ENCODE results near the gene REXO1. TPM values are rescaled to one million over a fixed set of nuclear protein-coding genes. Genes with fewer than 3 reads are reported as not detected.

Gene REXO1
- total RNA-seq, 1 experiment from 2014 or later, result 52.1 TPM

GRCh38 chr19:1837625-1838105, 10.6 kb downstream of the REXO1 start:
- no peak for TF ChIP-seq REST (IDR thresholded peaks at IDR 0.05; ENCODE audit: insufficient read depth in 1 of 2, low read depth in 2 of 2, low read length in 1 of 2)
- TF ChIP-seq CTCF (IDR thresholded peaks at IDR 0.05), result peak; percentile 95
- peak; percentile 55 for ATAC-seq
- no peak for DNase-seq (ENCODE audit: low read depth, low spot score)
- POLR2A ChIA-PET, result interaction anchor here (0.6 kb wide), 1 partner anchor 238 kb away, joined by 9 read pairs; no protein-coding TSS in a partner anchor
- intact Hi-C loops (cut with micrococcal nuclease; ENCODE audit: unreplicated experiment) (no loop called here), in situ Hi-C loops (cut with HindIII; ENCODE audit: low pct_unique_long_range_greater_than_20kb, low sequenced_read_pairs) (no loop called here)
- Histone ChIP-seq H3K36me3 (ENCODE audit: control insufficient read depth, insufficient read depth, low read length) (no peaks in the 10 kb centered on the region), H3K4me1 (ENCODE audit: control insufficient read depth, insufficient read depth, low read length) (peaks cover 29% of the 10 kb centered on the region), H3K27me3 (ENCODE audit: control insufficient read depth, insufficient read depth, low read length) (no peaks in the 10 kb centered on the region), H3K9me3 (ENCODE audit: control insufficient read depth, insufficient read depth, low read depth, low read length) (no peaks in the 10 kb centered on the region), H3K27ac (ENCODE audit: low read length) (0 out of 2 replicates have a peak overlapping the region, but pooled peaks have one; percentile 12), H3K4me3 (ENCODE audit: low read depth in 2 of 2, low read length in 2 of 2) (no peak overlapping the region; a peak in 1 of 4 replicates)
- CTCF ChIA-PET, result interaction anchor here (0.5 to 1.5 kb wide), 4 partner anchors 10 to 20 kb away, joined by 3 to 14 read pairs (median 4); no protein-coding TSS in a partner anchor
- no TSS peak for BruUV-seq (replicated peaks)

- ATAC-seq, result 0 out of 2 replicates have a peak, but pooled peaks have one; percentile 3
- POLR2A ChIA-PET, result interaction anchor here (0.6 kb wide), 1 partner anchor 237 kb away, joined by 9 read pairs; no protein-coding TSS in a partner anchor
- CTCF ChIA-PET, result interaction anchor here (0.5 to 1.5 kb wide), 3 partner anchors 9 to 19 kb away, joined by 3 to 4 read pairs (median 3); no protein-coding TSS in a partner anchor
Observed at GRCh38 chr19:1837222-1837565, 11.1 kb downstream of the REXO1 start.

More at GRCh38 chr19:1837222-1837565, 11.1 kb downstream of the REXO1 start:
- TF ChIP-seq REST (IDR thresholded peaks at IDR 0.05; ENCODE audit: insufficient read depth in 1 of 2, low read depth in 2 of 2, low read length in 1 of 2) (no peak), POLR2AphosphoS5 (IDR thresholded peaks at IDR 0.05; ENCODE audit: low read depth, low read length) (no peak), TCF7L2 (IDR thresholded peaks at IDR 0.05; ENCODE audit: low read depth, low read length) (no peak), CTCF (IDR thresholded peaks at IDR 0.05) (no peak), SIN3A (IDR thresholded peaks at IDR 0.05; ENCODE audit: borderline replicate concordance, insufficient read depth, low read depth, low read length) (no peak)
- intact Hi-C loops (cut with micrococcal nuclease; ENCODE audit: unreplicated experiment) (no loop called here), in situ Hi-C loops (cut with HindIII; ENCODE audit: low pct_unique_long_range_greater_than_20kb, low sequenced_read_pairs) (no loop called here)
- H3K27me3 ChIP-seq (ENCODE audit: control insufficient read depth, insufficient read depth, low read length), result no peaks in the 10 kb centered on the region
- H3K36me3 ChIP-seq (ENCODE audit: control insufficient read depth, insufficient read depth, low read length), result no peaks in the 10 kb centered on the region
- H3K27ac ChIP-seq (ENCODE audit: low read length), result no peak overlapping the region
- no TSS peak for BruUV-seq (replicated peaks)
- no peak for DNase-seq (ENCODE audit: low read depth, low spot score)
- H3K4me3 ChIP-seq (ENCODE audit: low read depth in 2 of 2, low read length in 2 of 2), result no peak overlapping the region
- no peaks in the 10 kb centered on the region for H3K9me3 ChIP-seq (ENCODE audit: control insufficient read depth, insufficient read depth, low read depth, low read length)
- peaks cover 24% of the 10 kb centered on the region for H3K4me1 ChIP-seq (ENCODE audit: control insufficient read depth, insufficient read depth, low read length)

Data from Panc1 (cell line).